CMK (cell line): ENCODE measurements around the gene PRKG1.
"Not testable (repeated sequence)": the region's sequence is repeated elsewhere in the genome, so short reads cannot be mapped to it uniquely, and the experiment has no call there.

Source experiments
- DNase-seq: peaks from one replicate; pipeline ENCODE4 v3.0.0-alpha.2; 2010; ENCODE audit warnings: low read depth

Gene PRKG1

GRCh38 chr10:51117053-51117660 lies 42.9 kb downstream of the PRKG1 start:
- no peak for DNase-seq

- DNase-seq = no peak
Measured at GRCh38 chr10:51117794-51118193, 43.5 kb downstream of the PRKG1 start.

GRCh38 chr10:51119441-51119840 lies 45.2 kb downstream of the PRKG1 start:
- no peak for DNase-seq

- DNase-seq = no peak
Measured at GRCh38 chr10:51121861-51122260, 47.6 kb downstream of the PRKG1 start.

GRCh38 chr10:51124852-51125251 lies 50.6 kb downstream of the PRKG1 start:
- no peak for DNase-seq

- no peak for DNase-seq
Measured at GRCh38 chr10:51125518-51125917, 51.2 kb downstream of the PRKG1 start.

GRCh38 chr10:51129946-51130544 lies 55.8 kb downstream of the PRKG1 start:
- no peak for DNase-seq

GRCh38 chr10:51137756-51138529 lies 63.7 kb downstream of the PRKG1 start:
- no peak for DNase-seq

GRCh38 chr10:51139176-51139575 lies 64.9 kb downstream of the PRKG1 start:
- DNase-seq = no peak

GRCh38 chr10:51141010-51141409 lies 66.7 kb downstream of the PRKG1 start:
- DNase-seq = no peak

- DNase-seq = no peak
Measured at GRCh38 chr10:51144161-51144781, 70.0 kb downstream of the PRKG1 start.

GRCh38 chr10:51145375-51145774 lies 71.1 kb downstream of the PRKG1 start:
- DNase-seq = no peak

- DNase-seq = no peak
Measured at GRCh38 chr10:51147644-51148399, 73.5 kb downstream of the PRKG1 start.

- DNase-seq = no peak
Measured at GRCh38 chr10:51156926-51157325, 82.6 kb downstream of the PRKG1 start.

- DNase-seq = no peak
Measured at GRCh38 chr10:51158832-51159231, 84.5 kb downstream of the PRKG1 start.

GRCh38 chr10:51159841-51160240 lies 85.6 kb downstream of the PRKG1 start:
- no peak for DNase-seq

- no peak for DNase-seq
Measured at GRCh38 chr10:51162002-51162401, 87.7 kb downstream of the PRKG1 start.

GRCh38 chr10:51163380-51164049 lies 89.2 kb downstream of the PRKG1 start:
- DNase-seq = not testable (repeated sequence)

GRCh38 chr10:51168086-51168815 lies 94.0 kb downstream of the PRKG1 start:
- no peak for DNase-seq

- DNase-seq = no peak
Measured at GRCh38 chr10:51169111-51169510, 94.8 kb downstream of the PRKG1 start.
